HG03280 (cell line): ENCODE measurements around the gene TRIM33.
"Not testable (repeated sequence)": the region's sequence is repeated elsewhere in the genome, so short reads cannot be mapped to it uniquely, and the experiment has no call there.

Source experiments
- ATAC-seq: cut with Tn5 transposase; IDR thresholded peaks from one replicate; pipeline ENCODE4 v1.9.1; 2021; ENCODE audit warnings: mild to moderate bottlenecking, moderate library complexity; ENCODE audit not compliant: unreplicated experiment

Gene TRIM33

DNA sequence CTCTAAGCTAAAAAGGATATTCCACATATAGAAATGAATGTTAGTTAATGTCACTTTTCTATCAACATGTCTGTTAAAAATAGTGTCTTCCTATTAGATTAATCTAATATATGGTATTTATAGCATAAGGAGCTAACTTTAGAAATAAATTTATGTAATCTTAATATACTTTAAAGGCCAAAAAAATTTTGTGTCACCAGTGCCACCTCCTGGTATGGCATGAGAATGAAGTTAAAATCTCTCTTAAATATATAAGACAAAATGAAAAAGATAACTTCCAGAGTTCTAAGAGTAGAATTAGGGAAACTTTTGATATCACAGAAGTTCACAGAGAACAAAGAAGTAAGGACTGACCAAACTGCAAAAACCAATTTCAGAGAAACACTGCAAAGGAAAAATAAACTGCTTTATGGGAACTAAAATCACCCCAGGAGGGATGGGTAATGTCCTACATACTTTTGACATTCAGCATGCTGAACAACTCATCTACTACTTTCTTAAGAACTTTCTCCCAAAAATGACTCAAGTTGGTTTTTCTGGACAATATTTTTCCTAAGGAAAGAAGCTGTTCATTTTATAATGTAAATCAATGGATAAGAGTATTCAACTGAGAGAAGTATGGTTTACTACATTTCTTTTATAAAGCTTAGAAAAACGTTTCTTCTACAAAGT is 82.8 kb downstream of the TRIM33 start:
- ATAC-seq, result no peak

- no peak for ATAC-seq
Observed at GRCh38 chr1:114427612-114428011, 83.4 kb downstream of the TRIM33 start.

DNA sequence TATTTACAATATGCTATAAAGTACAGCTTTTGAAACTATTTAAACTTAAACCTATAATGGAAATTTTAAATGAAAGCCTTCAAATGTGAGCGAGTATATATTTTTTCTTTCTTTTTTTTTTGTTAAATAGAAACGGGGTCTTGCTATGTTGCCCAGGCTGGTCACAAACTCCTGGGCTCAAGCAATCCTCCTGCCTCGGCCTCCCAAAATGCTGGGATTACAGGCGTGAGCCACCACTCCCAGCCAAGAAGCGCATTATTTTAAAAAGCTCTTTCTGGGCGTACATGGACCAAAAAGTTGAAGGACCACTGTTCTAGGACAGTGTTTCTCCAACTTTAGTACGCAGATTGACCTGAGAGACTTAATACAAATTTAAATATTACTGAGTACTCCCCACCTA is 87.5 kb downstream of the TRIM33 start:
- ATAC-seq, result no peak

- ATAC-seq, result not testable (repeated sequence)
Observed at GRCh38 chr1:114418948-114419347, 92.1 kb downstream of the TRIM33 start.

GRCh38 chr1:114397601-114398000 is 113.4 kb downstream of the TRIM33 start:
- ATAC-seq, result no peak

DNA sequence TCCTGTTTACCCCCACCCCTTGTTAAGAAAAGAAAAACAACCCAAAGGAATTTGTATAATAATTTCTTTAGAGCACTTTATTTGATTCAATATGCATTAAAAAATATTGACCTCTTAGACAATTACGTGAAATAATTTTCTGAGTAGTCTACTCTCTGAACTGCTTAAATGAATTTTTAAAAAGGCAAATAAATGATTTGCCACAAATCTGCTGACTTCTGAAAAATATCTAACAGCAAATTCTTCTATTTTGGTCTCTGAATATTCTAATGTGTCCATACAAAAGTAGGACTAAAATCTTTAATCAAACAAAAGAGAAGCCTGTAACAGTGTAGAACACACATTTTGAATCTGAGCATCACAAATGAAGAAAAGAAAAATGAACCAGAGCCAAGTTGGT is 115.1 kb downstream of the TRIM33 start:
- ATAC-seq, result no peak

DNA sequence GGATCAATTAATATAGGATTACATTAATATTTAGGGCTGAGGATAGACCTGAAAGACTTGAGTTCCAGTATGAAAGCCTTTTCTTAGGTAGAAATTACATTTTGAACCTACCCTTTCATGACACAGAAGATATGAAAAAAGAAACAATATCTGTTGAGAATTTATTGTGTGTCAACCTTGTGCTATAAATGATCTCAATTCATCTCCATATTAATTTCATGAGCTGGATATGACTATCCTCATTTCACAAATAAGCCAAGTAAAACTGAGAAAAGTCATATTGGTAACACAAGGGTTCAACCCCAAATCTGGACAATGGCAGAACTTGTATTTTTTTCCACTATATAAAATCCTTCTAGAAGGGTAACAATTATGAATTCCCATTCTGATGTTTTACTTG is 120.0 kb downstream of the TRIM33 start:
- no peak for ATAC-seq

DNA sequence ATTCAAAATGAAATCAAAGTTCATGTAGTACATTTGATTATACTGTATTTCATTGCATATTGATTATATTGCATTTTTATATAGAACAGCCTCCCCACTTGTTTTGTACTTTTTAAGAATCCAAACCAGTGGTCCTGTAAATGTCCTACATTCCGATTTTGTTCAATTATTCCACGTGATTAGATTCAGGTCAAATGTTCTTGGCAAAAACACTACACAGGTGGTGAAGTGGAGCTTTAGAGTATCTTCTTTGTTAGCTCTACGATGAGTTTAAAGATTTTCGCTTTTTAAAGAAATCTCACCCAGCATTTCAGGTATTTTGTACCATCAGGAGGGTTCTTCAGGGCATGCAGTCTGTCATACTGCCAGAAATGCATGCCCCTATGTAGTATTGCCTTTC is 120.6 kb downstream of the TRIM33 start:
- no peak for ATAC-seq

GRCh38 chr1:114388432-114389003 is 122.5 kb downstream of the TRIM33 start:
- no peak for ATAC-seq

GRCh38 chr1:114387585-114387984 is 123.4 kb downstream of the TRIM33 start:
- not testable (repeated sequence) for ATAC-seq

GRCh38 chr1:114387010-114387360 is 124.0 kb downstream of the TRIM33 start:
- ATAC-seq, result no peak

DNA sequence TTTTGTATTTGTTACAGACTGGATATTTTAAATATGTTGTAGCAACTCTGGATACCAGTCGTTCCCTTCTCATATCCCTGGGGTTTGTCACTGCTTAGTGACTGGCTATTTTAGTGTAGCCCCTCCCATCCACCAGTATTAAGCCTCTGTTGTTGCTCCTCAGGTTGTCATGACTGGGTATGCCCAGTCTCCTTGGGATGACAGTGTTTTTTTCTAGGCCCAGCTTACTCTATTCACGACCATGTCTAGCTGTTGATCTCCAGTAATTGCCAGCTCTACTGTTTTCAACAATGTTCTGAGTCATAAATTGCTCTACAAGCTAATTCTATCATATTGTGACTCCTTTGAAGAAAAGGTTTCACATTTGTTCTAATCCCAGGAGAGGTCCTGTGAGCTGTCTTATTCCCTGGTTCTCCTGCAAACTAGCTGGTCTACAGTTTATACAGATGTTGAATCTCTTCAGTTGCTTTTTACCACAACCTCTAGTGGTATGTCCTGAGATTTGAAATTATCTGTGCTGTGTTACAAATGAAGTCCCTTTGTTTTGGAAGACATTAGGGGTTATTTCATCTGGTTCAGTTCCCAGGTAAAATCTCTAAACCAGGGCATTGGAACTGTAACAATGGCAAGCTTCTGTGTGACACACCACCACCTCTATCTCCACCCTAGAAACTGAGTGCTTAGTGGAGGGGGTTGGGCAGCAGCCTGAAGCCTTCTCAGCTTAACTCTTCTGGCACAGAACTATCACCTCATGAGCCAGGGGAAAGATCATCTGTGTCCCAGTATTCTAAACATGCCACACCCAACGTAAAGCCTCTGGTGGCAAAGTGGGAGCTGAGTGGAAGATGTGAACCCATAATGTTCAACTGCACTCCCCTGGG is 124.6 kb downstream of the TRIM33 start:
- ATAC-seq, result no peak

GRCh38 chr1:114384922-114385321 is 126.1 kb downstream of the TRIM33 start:
- no peak for ATAC-seq

GRCh38 chr1:114379987-114380386 is 131.0 kb downstream of the TRIM33 start:
- ATAC-seq, result no peak

DNA sequence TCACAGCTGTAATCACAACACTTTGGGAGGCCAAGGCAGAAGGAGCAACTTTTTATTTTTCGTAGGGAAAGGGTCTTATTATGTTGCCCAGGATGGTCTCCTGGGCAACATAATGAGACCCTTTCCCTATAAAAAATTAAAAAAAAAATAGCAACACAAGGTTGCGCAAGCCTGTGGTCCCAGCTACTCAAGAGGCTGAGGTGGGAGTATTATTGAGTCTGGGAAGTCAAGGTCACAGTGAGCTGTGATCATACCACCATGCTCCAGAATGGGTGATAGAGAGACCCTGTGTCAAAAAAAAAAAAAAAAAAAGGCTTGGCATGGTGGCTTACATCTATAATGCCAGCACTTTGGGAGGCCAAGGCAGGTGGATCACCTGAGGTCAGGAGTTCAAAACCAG is 131.6 kb downstream of the TRIM33 start:
- no peak for ATAC-seq

DNA sequence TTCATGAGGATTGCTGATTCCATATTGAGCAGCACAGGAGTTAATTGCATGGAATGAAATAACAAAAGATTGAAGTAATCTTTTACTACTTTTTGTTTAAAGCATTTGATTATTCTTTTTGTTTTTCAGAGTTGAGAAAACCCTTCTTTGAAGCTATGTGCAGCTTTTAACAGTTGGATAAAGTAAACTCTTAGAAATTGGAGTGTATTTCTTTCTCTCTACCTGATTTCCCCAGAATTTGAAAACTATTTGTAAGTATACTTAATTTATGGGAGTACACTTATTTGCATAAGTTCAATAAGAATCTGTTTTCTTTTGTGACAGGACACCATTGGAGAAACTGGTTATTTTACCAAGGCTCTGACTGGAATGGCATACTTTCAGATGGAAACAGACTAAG is 133.6 kb downstream of the TRIM33 start:
- no peak for ATAC-seq

- no peak for ATAC-seq
Observed at GRCh38 chr1:114369930-114370329, 141.1 kb downstream of the TRIM33 start.

GRCh38 chr1:114369266-114369919 is 141.6 kb downstream of the TRIM33 start:
- not testable (repeated sequence) for ATAC-seq

- no peak for ATAC-seq
Observed at GRCh38 chr1:114368560-114369255, 142.3 kb downstream of the TRIM33 start.

- ATAC-seq, result no peak
Observed at GRCh38 chr1:114367810-114368209, 143.2 kb downstream of the TRIM33 start.

DNA sequence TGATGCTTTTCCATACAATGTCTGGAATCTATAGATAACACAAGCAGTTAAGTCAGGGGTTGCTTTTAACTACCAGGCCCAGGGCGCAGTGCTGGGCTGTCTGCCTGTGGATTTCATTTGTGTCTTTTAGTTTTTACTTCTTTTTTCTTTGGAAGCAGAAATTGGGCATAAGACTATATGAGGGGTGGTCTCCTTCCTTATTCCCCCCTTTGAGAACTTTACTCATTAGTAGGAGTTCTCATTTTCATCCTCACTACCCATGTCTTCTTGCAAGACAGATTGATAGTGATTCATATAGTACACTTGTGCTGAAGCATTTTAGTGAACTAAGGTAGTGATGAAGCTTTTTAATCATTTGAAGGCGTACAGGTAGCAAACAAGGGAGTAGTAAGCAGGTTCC is 147.8 kb downstream of the TRIM33 start:
- ATAC-seq, result not testable (repeated sequence)
